NAMALWA (cell line): Measurements from ENCODE around the gene MXI1.
"Not testable (repeated sequence)": the region's sequence is repeated elsewhere in the genome, so short reads cannot be mapped to it uniquely, and the experiment has no call there.

Experiments
- DNase-seq: peaks from one replicate; pipeline ENCODE4 v3.0.0-alpha.2; 2015; ENCODE audit warnings: low spot score

Gene MXI1

DNA sequence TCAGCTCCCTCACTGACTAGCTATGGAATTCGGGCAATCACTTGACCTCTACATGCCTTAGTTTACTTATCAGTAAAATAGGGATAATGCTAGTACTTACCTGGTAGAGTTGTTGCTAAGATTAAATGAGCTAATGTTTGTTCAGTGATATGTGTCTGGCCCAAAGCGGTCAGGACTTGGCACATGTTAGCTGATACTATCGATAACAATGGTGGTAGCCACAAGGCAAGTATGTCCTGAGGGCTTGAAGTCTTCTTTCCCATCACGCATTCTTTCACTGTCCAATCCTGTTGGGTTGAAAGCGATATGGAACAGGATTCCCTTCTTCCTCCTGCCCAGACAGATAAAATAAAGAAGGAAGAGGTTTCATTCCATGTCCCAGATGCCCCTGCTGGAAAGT lies 25.5 kb upstream of the MXI1 start:
- DNase-seq = no peak

DNA sequence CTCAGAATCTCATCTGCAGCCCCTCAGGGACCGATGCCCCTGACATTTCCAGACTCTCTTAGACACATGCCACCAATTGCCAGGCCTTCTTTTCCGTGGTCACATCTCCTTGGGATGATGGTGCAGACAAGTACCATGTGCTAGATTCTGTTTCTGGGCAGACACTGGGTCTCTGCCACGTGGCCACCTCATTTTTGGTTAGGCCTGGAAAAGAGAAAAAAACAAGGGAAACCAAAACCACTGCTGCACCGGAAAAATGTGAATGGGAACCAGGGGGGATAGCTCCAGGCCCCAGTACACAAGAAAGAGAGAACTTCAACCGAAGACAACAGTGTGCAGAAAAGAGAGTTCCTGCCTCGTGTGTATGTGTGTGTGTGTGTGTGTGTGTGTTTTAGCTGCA lies 23.0 kb upstream of the MXI1 start:
- no peak for DNase-seq

DNA sequence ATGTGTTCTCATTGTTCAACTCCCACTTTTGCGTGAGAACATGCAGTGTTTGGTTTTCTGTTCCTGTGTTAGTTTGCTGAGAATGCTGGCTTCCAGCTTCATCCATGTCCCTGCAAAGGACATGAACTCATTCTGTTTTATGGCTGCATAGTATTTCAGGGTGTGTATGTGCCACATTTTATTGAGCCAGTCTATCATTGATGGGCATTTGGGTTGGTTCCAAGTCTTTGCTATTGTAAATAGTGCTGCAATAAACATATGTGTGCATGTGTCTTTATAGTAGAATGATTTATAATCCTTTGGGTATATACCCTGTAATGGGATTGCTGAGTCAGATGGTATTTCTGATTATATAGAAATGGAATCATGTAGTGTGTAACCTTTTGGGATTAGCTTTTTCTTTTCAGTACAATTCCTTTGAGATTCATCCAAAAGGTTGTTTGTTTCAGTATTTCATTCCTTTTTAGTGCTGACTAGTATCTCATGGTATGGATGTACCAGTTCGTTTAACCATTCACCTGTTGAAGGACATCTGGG lies 21.7 kb upstream of the MXI1 start:
- not testable (repeated sequence) for DNase-seq

DNA sequence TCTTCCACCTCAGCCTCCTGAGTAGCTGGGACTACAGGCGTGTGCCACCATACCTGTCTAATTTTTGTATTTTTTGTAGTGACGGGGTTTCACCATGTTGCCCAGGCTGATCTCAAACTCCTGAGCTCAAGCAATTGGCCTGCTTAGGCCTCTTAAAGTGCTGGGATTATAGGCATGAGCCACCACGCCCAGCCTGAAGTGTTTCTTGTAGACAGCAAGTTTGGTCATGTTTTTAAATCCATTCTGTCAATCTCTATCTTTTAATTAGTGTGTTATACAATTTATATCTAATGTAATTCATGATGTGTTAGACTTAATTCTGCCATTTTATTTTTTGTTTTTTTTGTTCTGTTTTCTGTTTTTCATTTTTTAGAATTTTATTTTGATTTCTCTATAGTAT lies 17.2 kb upstream of the MXI1 start:
- no peak for DNase-seq

DNA sequence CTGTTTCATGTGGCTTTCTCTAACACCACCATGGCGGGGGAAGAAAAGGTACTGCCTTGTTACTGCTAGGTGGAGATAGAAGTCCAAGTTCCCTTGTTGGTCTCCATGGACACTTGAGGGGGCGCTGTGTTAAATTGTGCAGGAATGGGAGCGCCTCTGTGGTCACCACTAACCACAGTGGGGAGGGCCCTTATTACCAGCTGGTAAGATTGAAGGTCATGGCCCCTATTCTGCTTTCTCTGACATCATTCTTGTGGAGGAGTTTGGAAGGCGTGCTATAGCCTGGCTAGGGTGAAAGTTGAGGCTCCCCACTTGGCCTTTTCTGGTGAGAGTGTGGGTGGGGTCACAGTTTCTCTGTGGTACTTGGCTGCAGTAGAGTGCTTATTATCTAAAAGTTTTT lies 14.9 kb upstream of the MXI1 start:
- peak; percentile 33 for DNase-seq

DNA sequence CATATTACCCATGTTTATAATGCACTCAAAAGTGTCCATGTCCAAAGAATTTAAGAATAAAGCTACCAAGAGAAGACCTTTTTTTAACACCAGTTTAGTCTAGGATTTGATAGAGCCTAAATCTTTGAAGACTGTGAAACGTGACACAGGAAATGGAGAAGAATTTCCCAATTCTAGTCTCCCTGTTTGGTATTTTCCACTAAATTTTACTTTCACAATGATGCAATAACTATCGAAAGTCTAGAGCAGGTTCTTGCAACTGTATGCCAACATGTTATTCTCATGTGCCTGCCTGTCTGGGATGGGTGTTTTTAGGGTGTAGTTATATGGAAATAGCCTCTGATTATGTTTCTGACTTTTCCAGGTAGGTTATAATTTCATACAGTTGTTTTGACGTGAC lies 6.9 kb upstream of the MXI1 start:
- no peak for DNase-seq

DNA sequence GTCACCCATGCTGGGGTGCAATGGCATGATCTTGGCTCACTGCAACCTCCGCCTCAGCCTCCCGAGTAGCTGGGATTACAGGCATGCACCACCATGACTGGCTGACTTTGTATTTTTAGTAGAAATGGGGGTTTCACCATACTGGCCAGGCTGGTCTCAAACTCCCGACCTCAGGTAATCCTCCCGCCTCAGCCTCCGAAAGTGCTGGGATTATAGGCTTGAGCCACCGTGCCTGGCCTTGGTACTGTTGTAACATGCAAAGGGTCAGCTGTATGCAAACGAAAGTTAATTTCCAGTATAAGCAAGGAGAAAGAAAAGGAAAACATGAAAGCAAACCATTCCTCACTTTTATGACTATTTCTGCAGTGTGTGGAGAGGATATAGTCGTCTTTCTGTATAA lies 6.4 kb upstream of the MXI1 start:
- not testable (repeated sequence) for DNase-seq

DNA sequence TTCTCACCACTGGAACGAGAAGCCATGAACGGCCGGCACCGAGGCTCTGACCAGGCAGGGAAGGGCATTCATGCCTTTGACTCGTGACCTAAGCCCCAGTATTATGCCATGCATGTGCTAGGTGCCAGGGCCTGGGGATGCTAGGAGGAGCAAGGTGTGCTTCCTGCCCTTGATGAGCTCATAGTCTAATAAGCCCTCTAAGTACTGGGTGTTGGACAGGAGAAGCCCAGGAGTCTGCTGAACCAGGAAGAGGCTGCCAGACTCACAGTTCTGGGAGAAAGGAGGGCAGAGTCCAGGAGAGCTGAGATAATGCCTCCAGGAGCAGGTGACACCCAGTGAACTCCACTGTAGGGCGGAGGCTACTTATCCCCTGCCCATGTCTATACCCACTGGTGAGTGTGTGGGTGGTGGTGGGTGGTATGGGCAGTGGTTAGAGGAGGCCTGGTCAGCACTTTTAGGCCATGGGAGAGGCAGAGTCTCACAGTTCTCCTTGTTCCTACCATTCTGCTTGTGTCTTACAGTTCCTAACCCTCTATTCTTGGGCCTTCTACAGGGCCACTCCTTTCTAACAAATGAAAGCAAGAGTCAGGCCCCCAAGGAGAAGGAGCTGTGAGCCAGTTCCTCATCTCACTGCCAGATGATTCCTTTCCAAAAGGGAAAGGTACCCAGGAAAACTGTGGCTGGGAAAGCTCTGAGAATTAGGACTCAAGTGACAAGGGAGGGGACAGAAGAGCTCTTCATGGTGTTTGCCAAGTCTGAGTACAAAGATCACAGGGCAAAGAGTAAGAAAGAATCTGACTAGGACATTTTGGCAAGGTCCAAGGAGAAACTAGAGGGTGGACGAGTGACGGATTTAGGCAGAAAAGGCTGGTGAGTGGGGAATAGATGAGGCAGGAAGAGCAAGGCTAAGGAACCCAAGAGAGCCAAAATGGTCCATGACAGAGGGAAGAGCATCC lies 3.6 kb upstream of the MXI1 start:
- no peak for DNase-seq

DNA sequence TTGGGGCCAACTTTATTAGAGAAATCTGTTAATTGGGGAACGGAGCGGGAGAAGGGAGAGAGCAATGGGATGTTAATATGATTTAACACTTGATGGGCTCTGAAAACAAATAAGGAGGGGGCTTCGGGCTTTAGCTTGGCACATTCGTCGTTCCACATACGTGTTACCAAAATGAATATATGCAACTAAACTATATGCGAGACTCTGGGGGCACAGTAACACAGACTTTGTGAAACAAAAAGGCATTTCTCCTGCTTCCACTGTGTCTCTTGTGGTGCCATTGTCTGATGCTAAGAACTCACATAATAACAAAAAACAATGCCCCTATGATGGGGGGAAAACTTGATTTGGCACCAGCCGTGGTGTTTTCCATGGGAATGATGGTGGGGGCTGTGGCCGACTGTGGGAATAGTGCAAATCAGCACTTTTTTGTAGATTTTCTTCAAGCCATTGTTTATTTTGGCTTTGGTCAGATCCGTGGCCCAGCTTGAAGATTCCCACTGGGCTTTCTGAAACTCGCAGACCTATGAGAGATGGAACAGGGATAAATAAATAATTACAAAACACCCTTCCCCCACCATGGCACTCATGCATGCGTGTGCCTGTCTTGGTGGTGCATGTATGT lies 2.2 kb upstream of the MXI1 start:
- DNase-seq = no peak

DNA sequence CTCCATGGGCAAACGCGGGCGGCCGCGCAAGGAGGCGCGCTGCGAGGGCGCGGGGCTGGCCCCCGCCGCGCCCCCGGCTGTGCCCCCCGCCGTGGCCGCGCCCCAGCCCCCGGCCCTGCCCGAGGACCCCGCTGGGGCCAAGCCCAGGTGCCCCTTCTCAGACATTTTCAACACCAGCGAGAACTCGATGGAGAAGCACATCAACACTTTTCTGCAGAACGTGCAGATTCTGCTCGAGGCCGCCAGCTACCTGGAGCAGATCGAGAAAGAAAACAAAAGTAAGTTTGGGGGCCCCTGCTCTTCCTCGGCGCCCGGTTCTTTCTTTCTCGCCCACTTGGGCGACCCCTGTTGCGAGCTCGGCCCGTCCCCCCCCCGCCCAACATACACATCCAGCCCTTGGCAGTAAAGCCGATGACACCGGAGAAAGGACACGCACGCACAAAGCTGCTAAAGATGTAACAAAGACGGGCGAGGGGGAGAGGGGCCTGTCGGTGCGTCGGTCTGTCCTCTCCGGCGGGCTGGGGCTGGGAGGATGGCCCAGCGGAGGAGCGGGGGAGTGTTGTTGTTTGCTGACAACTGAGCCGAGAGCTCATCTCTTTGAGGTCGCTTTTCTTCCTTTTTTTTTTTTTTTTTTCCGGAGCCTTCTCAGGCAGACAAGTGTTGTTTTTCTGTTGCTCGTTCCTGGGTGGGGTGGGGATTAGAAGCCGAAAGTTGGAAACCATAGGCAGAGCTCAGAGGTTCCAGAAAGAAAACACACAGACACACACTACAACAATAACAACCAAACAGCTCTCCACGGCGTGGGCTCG lies 604 bp downstream of the MXI1 start:
- DNase-seq = peak; percentile 78

DNA sequence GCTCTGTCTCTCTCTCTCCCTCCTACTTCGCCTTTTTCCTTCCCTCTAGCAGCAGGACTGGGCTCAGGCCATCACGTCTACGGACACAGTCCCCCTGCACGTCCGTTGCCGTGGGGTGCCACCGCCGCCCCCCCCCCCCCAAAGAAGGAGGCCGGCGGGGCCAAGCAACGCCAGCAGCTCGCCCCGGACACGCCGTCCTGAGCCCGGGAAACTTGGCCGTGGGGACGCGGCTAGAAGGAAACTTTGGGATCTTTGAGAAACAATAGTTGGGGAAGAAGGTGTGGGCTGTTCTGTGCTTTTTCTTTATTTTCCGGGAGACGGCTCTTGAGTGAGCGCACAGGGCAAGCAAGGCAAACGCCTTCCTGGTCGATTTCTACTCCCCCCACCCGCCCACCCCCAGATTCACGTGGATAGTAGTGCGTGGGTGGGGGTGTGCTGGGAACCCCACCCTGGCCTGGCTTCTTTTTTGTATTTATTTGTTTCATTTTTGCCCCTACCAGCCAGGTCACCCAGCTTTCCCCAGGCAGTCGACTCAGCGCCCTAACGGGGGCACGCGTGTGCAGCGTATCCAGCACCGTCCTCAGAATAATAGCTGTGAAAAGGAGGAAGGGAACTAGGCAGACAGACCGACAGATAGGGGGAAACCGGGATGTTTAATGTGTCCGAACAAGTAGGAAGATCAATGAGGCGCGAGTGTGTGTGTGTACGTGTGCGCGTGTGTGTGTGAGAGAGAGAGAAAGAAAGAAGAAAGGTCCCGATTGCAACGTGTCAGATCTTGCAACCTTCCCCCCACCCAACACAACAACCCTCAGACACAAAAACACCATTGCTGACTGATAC lies 1.4 kb downstream of the MXI1 start:
- DNase-seq = no peak

DNA sequence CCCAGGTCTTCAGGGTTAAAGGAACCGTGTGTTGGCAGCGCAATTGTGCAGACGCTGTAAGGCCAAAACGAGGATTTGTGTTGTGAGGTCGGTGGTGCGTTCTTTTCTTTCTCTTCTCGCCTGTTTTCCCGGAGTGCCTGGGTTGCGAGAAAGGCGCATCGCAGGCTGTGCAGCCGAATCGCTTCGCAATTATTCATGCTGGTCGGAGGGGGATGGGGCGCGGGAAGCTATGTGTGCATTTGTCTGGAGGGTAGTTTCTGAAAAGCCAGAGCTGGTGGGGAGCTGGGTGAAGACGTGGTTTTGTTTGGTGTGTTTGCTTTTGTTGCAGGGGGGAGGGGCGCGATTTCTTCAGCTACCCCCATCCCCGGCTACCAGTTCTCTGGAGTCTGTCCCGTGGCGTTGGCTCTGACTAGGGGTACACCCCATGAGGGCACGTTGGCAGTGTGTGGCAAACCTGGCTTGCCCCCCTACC lies 2.1 kb downstream of the MXI1 start:
- peak; percentile 85 for DNase-seq

DNA sequence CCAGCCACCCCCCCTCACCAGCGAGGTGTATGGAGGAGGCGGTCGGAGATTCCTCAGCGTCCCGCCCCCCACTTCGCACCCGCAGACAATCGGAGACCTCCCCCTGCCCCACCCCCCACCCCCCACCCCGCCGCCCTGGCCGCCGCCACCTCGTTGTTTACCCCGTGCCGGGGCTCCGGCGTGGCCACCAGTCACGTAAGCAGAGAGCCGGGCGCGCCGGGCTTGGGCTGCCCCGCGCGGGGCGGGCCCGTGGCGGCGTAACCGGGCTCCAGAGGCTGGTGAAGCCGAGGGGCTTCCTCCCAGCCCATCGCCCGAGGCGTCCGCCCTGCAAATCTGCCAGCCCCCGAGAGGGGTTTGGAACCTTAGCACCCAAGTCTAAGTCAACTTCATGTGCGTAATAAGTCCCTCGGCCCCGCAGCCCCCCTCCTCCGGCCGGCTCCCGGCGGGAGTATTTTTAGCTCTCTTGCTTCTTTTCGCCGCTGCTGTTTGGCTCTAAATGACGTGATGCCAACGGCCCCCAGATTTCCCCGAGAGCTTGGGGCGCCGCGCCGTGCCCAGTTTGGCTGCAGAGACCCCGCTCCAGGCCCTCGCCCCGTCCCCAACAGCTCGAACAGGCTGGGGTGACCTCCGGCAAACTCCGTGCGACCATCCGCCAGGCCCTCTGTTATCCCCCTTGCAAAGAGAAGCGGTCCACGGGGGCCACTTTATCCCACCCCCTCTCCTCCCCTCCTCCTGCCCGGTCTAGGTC lies 2.7 kb downstream of the MXI1 start:
- peak; percentile 67 for DNase-seq

DNA sequence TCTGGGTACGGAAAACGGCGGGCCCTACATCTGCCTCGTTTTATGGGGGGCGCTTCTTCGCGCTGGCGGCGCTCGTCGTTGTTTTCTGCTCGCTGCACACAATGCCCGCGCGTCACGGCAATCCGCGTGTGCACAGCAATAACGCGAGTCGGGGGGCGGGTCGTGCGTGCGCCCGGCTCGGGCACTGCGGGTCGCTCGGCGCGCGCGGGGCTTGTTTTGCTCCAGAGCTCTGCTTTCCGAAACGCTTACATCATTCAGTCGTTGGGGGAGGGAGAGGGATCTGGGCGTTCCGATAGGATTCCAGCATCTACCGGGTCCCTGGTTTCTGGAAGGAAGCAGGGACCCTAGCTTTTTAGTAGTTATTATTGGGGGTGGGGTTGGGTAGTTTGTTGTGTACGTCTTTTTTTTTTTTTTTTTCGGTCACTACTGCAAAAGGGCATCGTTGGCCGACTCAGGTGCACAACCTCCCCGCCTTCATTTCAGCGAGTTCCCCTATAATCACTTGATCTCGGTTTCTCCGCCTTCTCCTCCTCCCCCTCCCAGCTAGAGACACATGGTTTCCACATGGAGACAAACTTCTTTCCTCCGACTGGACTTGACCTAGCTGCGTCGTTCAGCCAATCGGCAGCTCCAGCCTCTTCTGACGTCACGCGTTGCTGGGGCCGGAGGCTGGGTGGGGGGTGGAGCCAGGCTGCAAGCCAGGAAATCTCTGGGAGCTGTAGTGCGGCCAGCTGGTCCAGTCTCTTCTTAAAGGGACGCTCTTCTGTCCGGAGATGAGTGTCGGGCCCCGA lies 3.5 kb downstream of the MXI1 start:
- DNase-seq = peak; percentile 98

DNA sequence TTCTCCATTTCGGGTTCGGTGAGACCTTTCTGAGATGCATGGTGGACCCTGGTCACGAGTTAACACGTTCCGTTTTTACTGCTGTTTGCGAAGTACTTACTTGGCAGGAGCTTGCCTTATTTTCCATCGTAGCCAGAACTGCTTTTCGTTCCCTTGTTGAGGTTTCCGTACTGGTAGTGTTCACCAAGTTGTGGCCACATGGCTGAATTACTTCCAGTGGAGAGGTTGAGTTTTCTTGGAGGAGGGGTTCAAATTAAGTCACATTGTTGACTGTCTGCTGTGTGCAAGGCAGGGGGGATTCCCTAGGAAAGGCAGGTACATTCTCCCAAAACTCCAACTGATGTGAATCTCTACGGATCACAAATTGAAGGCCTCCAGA lies 4.0 kb downstream of the MXI1 start:
- DNase-seq = no peak

DNA sequence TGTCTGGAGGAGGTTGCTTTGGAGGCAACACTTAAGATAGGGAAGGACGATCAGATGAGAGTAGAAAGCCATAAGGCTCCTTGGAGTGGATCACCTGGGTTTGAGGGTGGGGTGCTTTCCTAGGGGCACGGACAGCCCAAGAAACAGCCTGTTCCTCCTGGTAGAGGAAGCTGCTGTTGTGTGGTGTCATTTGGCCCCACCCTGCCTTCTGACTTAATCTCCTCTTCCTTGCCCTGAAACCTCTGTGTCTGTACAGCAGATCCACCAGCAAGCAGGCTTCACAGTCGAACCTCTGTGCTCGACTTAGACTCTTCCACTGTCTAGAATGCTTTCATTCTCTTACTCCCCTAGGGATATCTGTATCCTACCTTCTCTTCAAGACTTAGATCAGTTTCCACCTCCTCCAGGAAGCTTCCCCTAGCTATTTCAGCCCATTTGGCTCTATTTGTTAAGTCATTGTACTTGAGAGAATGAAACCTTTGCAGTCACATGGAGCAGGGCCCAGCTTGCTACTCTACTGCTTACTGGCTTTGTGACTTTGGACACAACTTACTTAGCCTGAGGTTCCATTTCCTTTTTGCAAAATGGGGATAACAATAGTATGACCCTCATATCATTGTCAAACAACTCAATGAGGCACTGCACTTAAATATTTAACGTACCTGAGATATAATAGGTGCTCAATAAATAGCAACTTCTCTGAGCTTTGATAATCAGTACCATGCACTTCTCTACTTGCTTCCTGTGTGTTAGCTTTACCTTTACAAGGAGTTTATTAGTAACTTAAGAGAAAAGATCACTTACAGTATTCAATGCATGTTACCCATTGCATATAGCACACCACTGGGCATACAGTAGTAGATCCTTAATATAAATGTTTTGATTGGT lies 5.0 kb downstream of the MXI1 start:
- peak; percentile 87 for DNase-seq

DNA sequence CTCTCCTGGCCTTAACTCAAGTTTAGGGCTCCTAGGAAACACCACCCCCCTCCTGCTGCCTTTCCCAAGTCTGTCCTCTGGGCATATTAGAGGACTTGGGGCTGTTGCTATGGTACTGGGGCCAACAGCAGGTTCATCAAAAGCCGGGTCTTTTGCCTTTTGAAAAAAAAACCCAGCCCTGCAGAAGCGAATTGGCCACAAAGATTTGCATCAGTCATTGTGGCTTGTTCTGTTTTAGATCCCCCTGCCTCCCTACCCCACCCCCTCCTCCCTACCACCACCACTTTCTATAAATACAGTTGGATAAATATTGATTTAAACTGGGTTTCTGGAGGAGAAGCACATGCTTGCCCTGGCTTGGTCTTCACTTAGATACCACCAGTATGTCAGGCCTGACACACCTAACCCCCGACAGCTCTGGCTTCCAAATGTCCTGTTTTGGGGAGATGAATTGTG lies 7.0 kb downstream of the MXI1 start:
- DNase-seq = peak; percentile 64

DNA sequence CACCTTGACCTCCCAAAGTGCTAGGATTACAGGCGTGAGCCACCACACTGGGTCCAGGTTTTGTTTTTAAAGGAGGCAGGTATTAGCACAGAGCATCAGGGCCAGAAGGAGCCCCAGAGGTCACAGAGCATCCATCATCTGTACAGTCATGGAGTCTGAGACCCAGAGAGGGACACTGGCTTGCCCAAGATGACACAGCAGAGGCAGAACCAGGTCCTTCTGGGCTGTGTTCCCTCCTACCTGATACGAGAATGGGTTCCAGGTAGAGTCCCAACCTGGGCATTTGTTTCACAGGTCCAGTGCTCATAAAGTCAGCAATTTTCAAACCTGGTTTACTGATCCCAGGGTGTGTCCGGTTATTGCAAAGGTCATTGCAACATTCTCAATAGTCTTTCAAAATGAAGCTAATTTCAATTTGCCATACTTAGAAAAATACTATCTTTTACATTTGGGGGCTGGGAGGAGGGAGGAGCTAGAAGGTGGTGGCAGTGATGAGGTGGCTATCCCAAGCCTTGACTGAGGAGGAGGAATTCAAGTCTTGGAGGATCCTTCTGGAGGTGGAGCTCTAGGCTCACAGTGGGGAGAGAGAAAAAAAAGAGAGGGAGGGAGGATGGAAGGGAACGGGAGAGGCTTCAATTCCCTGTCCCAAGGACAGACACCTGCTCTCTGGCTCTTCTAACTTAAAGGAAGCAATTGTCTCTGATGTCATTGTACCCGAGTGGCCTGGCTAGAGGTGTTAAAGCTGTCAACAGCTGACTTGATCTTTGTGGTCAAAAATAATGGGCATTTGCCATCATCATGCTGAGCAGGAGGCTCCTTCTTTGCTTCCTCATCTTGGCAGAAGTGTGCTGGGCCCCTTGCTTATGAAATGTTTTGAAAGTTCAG lies 8.1 kb downstream of the MXI1 start:
- DNase-seq = peak; percentile 36
